H9 (cell line): Measurements from ENCODE around the gene FSIP1. TPM values are rescaled to one million over a fixed set of nuclear protein-coding genes. Genes with fewer than 3 reads are reported as not detected.

Experiments
- DNase-seq: peaks from one replicate; pipeline ENCODE4 v3.0.0-alpha.2; 2017
- H2AFZ ChIP-seq: one replicate; pipeline ENCODE4 v1.6.1; 2013; ENCODE audit warnings: mild to moderate bottlenecking, low read length, control low read depth, moderate library complexity
- H2AK5ac ChIP-seq: 2 replicates; pipeline ENCODE4 v1.6.1; 2013; ENCODE audit warnings: low read length, control low read depth, mixed read lengths; ENCODE audit not compliant: insufficient read length
- H2BK120ac ChIP-seq: one replicate; pipeline ENCODE4 v1.6.1; 2013; ENCODE audit warnings: low read depth, mild to moderate bottlenecking, low read length, control low read depth, inconsistent platforms; ENCODE audit not compliant: poor library complexity, severe bottlenecking
- H2BK12ac ChIP-seq: 2 replicates; pipeline ENCODE4 v1.6.1; 2013; ENCODE audit warnings: low read length, control low read depth, mixed read lengths, low read depth; ENCODE audit not compliant: insufficient read length
- H2BK15ac ChIP-seq: 2 replicates; pipeline ENCODE4 v1.6.1; 2013; ENCODE audit warnings: low read depth, low read length, control low read depth
- H2BK20ac ChIP-seq: one replicate; pipeline ENCODE4 v1.6.1; 2013; ENCODE audit warnings: low read depth, mild to moderate bottlenecking, low read length, control low read depth, inconsistent platforms; ENCODE audit not compliant: poor library complexity, severe bottlenecking
- H2BK5ac ChIP-seq: 2 replicates; pipeline ENCODE4 v1.6.1; 2013; ENCODE audit warnings: low read length, control low read depth, mixed read lengths; ENCODE audit not compliant: insufficient read length
- H3K14ac ChIP-seq: 2 replicates; pipeline ENCODE4 v1.6.1; 2013; ENCODE audit warnings: low read length, control low read depth; ENCODE audit not compliant: insufficient read depth
- H3K18ac ChIP-seq: 2 replicates; pipeline ENCODE4 v1.6.1; 2013; ENCODE audit warnings: low read depth, mild to moderate bottlenecking, mixed read lengths, low read length, control low read depth; ENCODE audit not compliant: insufficient read length
- H3K23ac ChIP-seq: 2 replicates; pipeline ENCODE4 v1.6.1; 2013; ENCODE audit warnings: low read length, control low read depth, mixed read lengths, low read depth; ENCODE audit not compliant: insufficient read length
- H3K23me2 ChIP-seq: 2 replicates; pipeline ENCODE4 v1.6.1; 2013; ENCODE audit warnings: low read depth, mild to moderate bottlenecking, mixed read lengths, low read length, control low read depth; ENCODE audit not compliant: insufficient read length, poor library complexity, severe bottlenecking
- H3K27ac ChIP-seq: 2 replicates; pipeline ENCODE4 v1.5.1; 2013; ENCODE audit warnings: low read length, control low read depth, mixed read lengths, low read depth; ENCODE audit not compliant: insufficient read length
- H3K27me3 ChIP-seq: 2 replicates; pipeline ENCODE4 v1.6.1; 2013; ENCODE audit warnings: low read length, control low read depth, inconsistent platforms; ENCODE audit not compliant: insufficient read depth
- H3K4ac ChIP-seq: 2 replicates; pipeline ENCODE4 v1.6.1; 2013; ENCODE audit warnings: low read depth, mild to moderate bottlenecking, control low read depth, inconsistent platforms, low read length, moderate library complexity
- H3K4me1 ChIP-seq: 2 replicates; pipeline ENCODE4 v1.6.1; 2013; ENCODE audit warnings: low read length, control low read depth, inconsistent platforms; ENCODE audit not compliant: insufficient read depth
- H3K4me2 ChIP-seq: 2 replicates; pipeline ENCODE4 v1.6.1; 2013; ENCODE audit warnings: low read length, control low read depth, mixed read lengths; ENCODE audit not compliant: insufficient read length, insufficient read depth
- H3K56ac ChIP-seq: 2 replicates; pipeline ENCODE4 v1.6.1; 2013; ENCODE audit warnings: low read depth, mild to moderate bottlenecking, mixed read lengths, low read length, control low read depth; ENCODE audit not compliant: insufficient read length
- H3K79me1 ChIP-seq: 2 replicates; pipeline ENCODE4 v1.6.1; 2013; ENCODE audit warnings: low read depth, mild to moderate bottlenecking, moderate library complexity, low read length, control low read depth, inconsistent platforms; ENCODE audit not compliant: insufficient read depth, poor library complexity, severe bottlenecking
- H3K79me2 ChIP-seq: 2 replicates; pipeline ENCODE4 v1.6.1; 2013; ENCODE audit warnings: low read length, control low read depth, inconsistent platforms; ENCODE audit not compliant: insufficient read depth
- H3K9ac ChIP-seq: 2 replicates; pipeline ENCODE4 v1.6.1; 2013; ENCODE audit warnings: low read length, control low read depth, mixed read lengths; ENCODE audit not compliant: insufficient read length; ENCODE audit errors: extremely low read depth
- H3K9me3 ChIP-seq: one replicate; pipeline ENCODE4 v1.6.1; 2013; ENCODE audit warnings: low read depth, low read length, inconsistent platforms; ENCODE audit not compliant: control insufficient read depth
- H3T11ph ChIP-seq: one replicate; pipeline ENCODE4 v1.6.1; 2013; ENCODE audit warnings: mild to moderate bottlenecking, low read length, control low read depth, inconsistent platforms
- H4K20me1 ChIP-seq: one replicate; pipeline ENCODE4 v1.6.1; 2013; ENCODE audit not compliant: control insufficient read depth, insufficient read length, insufficient read depth
- H4K5ac ChIP-seq: 2 replicates; pipeline ENCODE4 v1.6.1; 2013; ENCODE audit warnings: low read depth, mild to moderate bottlenecking, mixed read lengths, low read length, control low read depth; ENCODE audit not compliant: insufficient read length
- H4K8ac ChIP-seq: replicated peaks from 2 replicates; pipeline ENCODE4 v1.6.1; 2013; ENCODE audit warnings: low read length, control low read depth, mixed read lengths, low read depth; ENCODE audit not compliant: insufficient read length
- H4K91ac ChIP-seq: 2 replicates; pipeline ENCODE4 v1.6.1; 2013; ENCODE audit warnings: low read depth, mild to moderate bottlenecking, moderate library complexity, mixed read lengths, low read length, control low read depth; ENCODE audit not compliant: insufficient read length
- H3K27ac Mint-ChIP-seq, 3 experiments: 2 replicates in 2 of 3; 3 replicates in 1 of 3; pipeline ENCODE4 v1.8.0; 2020 to 2021; ENCODE audit warnings: mixed read lengths in 3 of 3, mild to moderate bottlenecking in 1 of 3, moderate library complexity in 1 of 3
- H3K27me3 Mint-ChIP-seq: 2 replicates; pipeline ENCODE4 v1.8.0; 2021; ENCODE audit warnings: low read depth, mild to moderate bottlenecking, moderate library complexity, mixed read lengths
- H3K36me3 Mint-ChIP-seq, 3 experiments: 2 replicates in 2 of 3; 3 replicates in 1 of 3; pipeline ENCODE4 v1.8.0; 2020 to 2021; ENCODE audit warnings: low read depth in 3 of 3, mixed read lengths in 3 of 3; ENCODE audit not compliant: insufficient read depth in 1 of 3
- H3K4me1 Mint-ChIP-seq, 2 experiments: 2 replicates each; pipeline ENCODE4 v1.8.0; 2020; ENCODE audit warnings: mixed read lengths in 2 of 2
- H3K4me3 Mint-ChIP-seq, 2 experiments: 2 replicates in 1 of 2; 3 replicates in 1 of 2; pipeline ENCODE4 v1.8.0; 2020 to 2021; ENCODE audit warnings: mild to moderate bottlenecking in 2 of 2, mixed read lengths in 2 of 2, moderate library complexity in 1 of 2
- H3K9me3 Mint-ChIP-seq, 2 experiments: 2 replicates in 1 of 2; 3 replicates in 1 of 2; pipeline ENCODE4 v1.8.0; 2020; ENCODE audit warnings: mild to moderate bottlenecking in 2 of 2, mixed read lengths in 2 of 2, moderate library complexity in 1 of 2
- WGBS: extraction: QIAGEN DNeasy Blood & Tissue Kit; methylation state at CpG from one replicate; pipeline ENCODE4 v1.1.7; 2013; ENCODE audit warnings: missing lambda C conversion rate, low lambda C conversion rate, mixed read lengths; ENCODE audit not compliant: insufficient read length; ENCODE audit errors: extremely low coverage; 5-methylcytosine and 5-hydroxymethylcytosine counted together
- total RNA-seq: library from RNA; stranded (reverse); gene quantifications from 2 replicates; pipeline ENCODE4 v1.2.1, GENCODE V29; 2021
- TF ChIP-seq, protein P1 (sequence below): fragments of 200-600 bp; sonication (generic); conservative IDR thresholded peaks from 3 replicates; pipeline ENCODE4 v1.8.0; 2021; ENCODE audit warnings: antibody characterized with exemption, mild to moderate bottlenecking

The FSIP1 gene
- total RNA-seq, 1 experiment from 2014 or later = 0.96 TPM

DNA sequence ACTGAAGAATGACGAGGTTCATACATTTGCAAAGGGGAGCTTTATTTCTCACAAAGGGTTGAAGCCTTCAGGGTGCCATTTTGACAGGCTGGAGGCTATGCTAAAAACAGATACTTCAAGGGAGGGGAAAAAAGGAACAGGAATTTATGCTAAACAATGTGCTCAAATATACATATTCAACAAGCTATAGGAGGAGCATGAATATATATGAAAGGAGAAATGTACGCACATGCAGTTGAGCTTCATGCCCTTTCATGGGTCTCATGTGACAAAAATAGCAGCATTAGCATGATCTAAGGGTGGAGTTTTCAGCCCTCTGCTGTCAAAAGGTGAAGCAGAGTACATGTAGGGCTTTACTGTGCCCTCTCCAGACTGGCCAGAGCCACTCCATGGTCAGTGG is 44.3 kb upstream of the FSIP1 start:
- peaks cover 6% of the 10 kb centered on the region for H3K4me1 ChIP-seq
- H4K8ac ChIP-seq = no peak overlapping the region
- WGBS = no CpG with 5 or more reads among the region's 2 CpGs
- H3K9ac ChIP-seq = no peak overlapping the region
- no peak overlapping the region for H2AK5ac ChIP-seq
- no peaks in the 10 kb centered on the region for H3K23me2 ChIP-seq
- H3K27me3 ChIP-seq = no peaks in the 10 kb centered on the region
- H3K4me1 Mint-ChIP-seq = peaks cover 47 to 64% of the 10 kb centered on the region in 2 experiments
- H3K27ac ChIP-seq = no peak overlapping the region
- no peak overlapping the region for H2BK5ac ChIP-seq
- H3K79me1 ChIP-seq = peaks cover 8% of the 10 kb centered on the region
- H3K27me3 Mint-ChIP-seq = no peaks in the 10 kb centered on the region; the same call in 1 of the 2 replicates
- H3K9me3 ChIP-seq = no peaks in the 10 kb centered on the region
- H4K91ac ChIP-seq = no peak overlapping the region
- H3K27ac Mint-ChIP-seq = peak overlapping the region in 2 of 3 experiments; percentile 19 to 77; a peak in 1 of 7 replicates
- no peak overlapping the region for H3T11ph ChIP-seq
- H3K9me3 Mint-ChIP-seq = peaks cover 5 to 8% of the 10 kb centered on the region in 2 experiments; a peak in 4 of 5 replicates
- H2BK15ac ChIP-seq = no peak overlapping the region
- H2BK20ac ChIP-seq = no peak overlapping the region
- H3K56ac ChIP-seq = no peak overlapping the region
- TF ChIP-seq, protein P1, sequence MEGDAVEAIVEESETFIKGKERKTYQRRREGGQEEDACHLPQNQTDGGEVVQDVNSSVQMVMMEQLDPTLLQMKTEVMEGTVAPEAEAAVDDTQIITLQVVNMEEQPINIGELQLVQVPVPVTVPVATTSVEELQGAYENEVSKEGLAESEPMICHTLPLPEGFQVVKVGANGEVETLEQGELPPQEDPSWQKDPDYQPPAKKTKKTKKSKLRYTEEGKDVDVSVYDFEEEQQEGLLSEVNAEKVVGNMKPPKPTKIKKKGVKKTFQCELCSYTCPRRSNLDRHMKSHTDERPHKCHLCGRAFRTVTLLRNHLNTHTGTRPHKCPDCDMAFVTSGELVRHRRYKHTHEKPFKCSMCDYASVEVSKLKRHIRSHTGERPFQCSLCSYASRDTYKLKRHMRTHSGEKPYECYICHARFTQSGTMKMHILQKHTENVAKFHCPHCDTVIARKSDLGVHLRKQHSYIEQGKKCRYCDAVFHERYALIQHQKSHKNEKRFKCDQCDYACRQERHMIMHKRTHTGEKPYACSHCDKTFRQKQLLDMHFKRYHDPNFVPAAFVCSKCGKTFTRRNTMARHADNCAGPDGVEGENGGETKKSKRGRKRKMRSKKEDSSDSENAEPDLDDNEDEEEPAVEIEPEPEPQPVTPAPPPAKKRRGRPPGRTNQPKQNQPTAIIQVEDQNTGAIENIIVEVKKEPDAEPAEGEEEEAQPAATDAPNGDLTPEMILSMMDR = no peak
- no peak for DNase-seq
- H3K23ac ChIP-seq = no peak overlapping the region
- H3K4me2 ChIP-seq = no peak overlapping the region
- no peak overlapping the region for H2BK120ac ChIP-seq
- H3K79me2 ChIP-seq = peaks cover 31% of the 10 kb centered on the region; the same call in 1 of the 2 replicates
- no peak overlapping the region for H3K14ac ChIP-seq
- no peak overlapping the region for H2AFZ ChIP-seq
- H4K20me1 ChIP-seq = no peaks in the 10 kb centered on the region
- no peak overlapping the region for H3K4me3 Mint-ChIP-seq
- peaks cover 16 to 28% (median 25%) of the 10 kb centered on the region in 3 experiments for H3K36me3 Mint-ChIP-seq
- no peak overlapping the region for H4K5ac ChIP-seq
- H3K4ac ChIP-seq = no peak overlapping the region
- H2BK12ac ChIP-seq = no peak overlapping the region
- H3K18ac ChIP-seq = no peak overlapping the region
